ENCODE measurements around the gene IQSEC1.

IQSEC1 gene

GRCh38 chr3:13062647-13063046 lies 10.6 kb downstream of the IQSEC1 start:
- H3K36me3 ChIP-seq (ENCODE audit: control insufficient read depth, insufficient read depth, low read length, severe bottlenecking), result no peaks in the 10 kb centered on the region
- DNase-seq (ENCODE audit: low read depth), result no peak

GRCh38 chr3:13060341-13060910 lies 12.8 kb downstream of the IQSEC1 start:
- no peaks in the 10 kb centered on the region for H3K9me3 ChIP-seq (ENCODE audit: control insufficient read depth, low read length)
- DNase-seq (ENCODE audit: low read depth), result no peak
- H3K4me3 ChIP-seq (ENCODE audit: low read length), result no peak overlapping the region
- H3K9ac ChIP-seq (ENCODE audit: low read length), result no peak overlapping the region
- no peaks in the 10 kb centered on the region for H3K36me3 ChIP-seq (ENCODE audit: control insufficient read depth, insufficient read depth, low read length, severe bottlenecking)
- H3K4me1 ChIP-seq (ENCODE audit: control insufficient read depth, insufficient read depth, low read length), result no peaks in the 10 kb centered on the region
- H3K27me3 ChIP-seq (replicated peaks; ENCODE audit: control insufficient read depth, insufficient read depth, low read length), result peaks cover 48% of the 10 kb centered on the region

More at GRCh38 chr3:13062647-13063046, 10.6 kb downstream of the IQSEC1 start:
- H3K9me3 ChIP-seq (ENCODE audit: control insufficient read depth, low read length), result no peaks in the 10 kb centered on the region
- H3K9ac ChIP-seq (ENCODE audit: low read length), result no peak overlapping the region
- H3K4me3 ChIP-seq (ENCODE audit: low read length), result no peak overlapping the region
- no peaks in the 10 kb centered on the region for H3K4me1 ChIP-seq (ENCODE audit: control insufficient read depth, insufficient read depth, low read length)
- H3K27me3 ChIP-seq (replicated peaks; ENCODE audit: control insufficient read depth, insufficient read depth, low read length), result peaks cover 31% of the 10 kb centered on the region

GRCh38 chr3:13058346-13059120 lies 14.7 kb downstream of the IQSEC1 start:
- Histone ChIP-seq H3K36me3 (ENCODE audit: control insufficient read depth, insufficient read depth, low read length, severe bottlenecking) (no peaks in the 10 kb centered on the region), H3K9ac (ENCODE audit: low read length) (no peak overlapping the region), H3K4me1 (ENCODE audit: control insufficient read depth, insufficient read depth, low read length) (no peaks in the 10 kb centered on the region), H3K9me3 (ENCODE audit: control insufficient read depth, low read length) (no peaks in the 10 kb centered on the region), H3K4me3 (ENCODE audit: low read length) (no peak overlapping the region), H3K27me3 (replicated peaks; ENCODE audit: control insufficient read depth, insufficient read depth, low read length) (peaks cover 56% of the 10 kb centered on the region)
- DNase-seq (ENCODE audit: low read depth), result no peak

GRCh38 chr3:13057282-13058040 lies 15.8 kb downstream of the IQSEC1 start:
- Histone ChIP-seq H3K4me1 (ENCODE audit: control insufficient read depth, insufficient read depth, low read length) (no peaks in the 10 kb centered on the region), H3K9ac (ENCODE audit: low read length) (no peak overlapping the region), H3K27me3 (replicated peaks; ENCODE audit: control insufficient read depth, insufficient read depth, low read length) (peaks cover 60% of the 10 kb centered on the region), H3K36me3 (ENCODE audit: control insufficient read depth, insufficient read depth, low read length, severe bottlenecking) (no peaks in the 10 kb centered on the region), H3K4me3 (ENCODE audit: low read length) (no peak overlapping the region), H3K9me3 (ENCODE audit: control insufficient read depth, low read length) (no peaks in the 10 kb centered on the region)
- DNase-seq (ENCODE audit: low read depth), result no peak

GRCh38 chr3:13055634-13056033 lies 17.6 kb downstream of the IQSEC1 start:
- Histone ChIP-seq H3K4me1 (ENCODE audit: control insufficient read depth, insufficient read depth, low read length) (no peaks in the 10 kb centered on the region), H3K27me3 (replicated peaks; ENCODE audit: control insufficient read depth, insufficient read depth, low read length) (peaks cover 53% of the 10 kb centered on the region), H3K4me3 (ENCODE audit: low read length) (no peak overlapping the region), H3K9ac (ENCODE audit: low read length) (no peak overlapping the region), H3K36me3 (ENCODE audit: control insufficient read depth, insufficient read depth, low read length, severe bottlenecking) (no peaks in the 10 kb centered on the region), H3K9me3 (ENCODE audit: control insufficient read depth, low read length) (no peaks in the 10 kb centered on the region)
- no peak for DNase-seq (ENCODE audit: low read depth)

- peaks cover 52% of the 10 kb centered on the region for H3K27me3 ChIP-seq (replicated peaks; ENCODE audit: control insufficient read depth, insufficient read depth, low read length)
- H3K4me1 ChIP-seq (ENCODE audit: control insufficient read depth, insufficient read depth, low read length), result no peaks in the 10 kb centered on the region
- no peak overlapping the region for H3K9ac ChIP-seq (ENCODE audit: low read length)
- H3K9me3 ChIP-seq (ENCODE audit: control insufficient read depth, low read length), result no peaks in the 10 kb centered on the region
- H3K36me3 ChIP-seq (ENCODE audit: control insufficient read depth, insufficient read depth, low read length, severe bottlenecking), result no peaks in the 10 kb centered on the region
- no peak overlapping the region for H3K4me3 ChIP-seq (ENCODE audit: low read length)
- no peak for DNase-seq (ENCODE audit: low read depth)
These were observed 18.6 kb downstream of the IQSEC1 start for GRCh38 chr3:13054341-13055285.

- peaks cover 52% of the 10 kb centered on the region for H3K27me3 ChIP-seq (replicated peaks; ENCODE audit: control insufficient read depth, insufficient read depth, low read length)
- no peaks in the 10 kb centered on the region for H3K36me3 ChIP-seq (ENCODE audit: control insufficient read depth, insufficient read depth, low read length, severe bottlenecking)
- no peaks in the 10 kb centered on the region for H3K4me1 ChIP-seq (ENCODE audit: control insufficient read depth, insufficient read depth, low read length)
- H3K9ac ChIP-seq (ENCODE audit: low read length), result no peak overlapping the region
- no peak for DNase-seq (ENCODE audit: low read depth)
- H3K9me3 ChIP-seq (ENCODE audit: control insufficient read depth, low read length), result no peaks in the 10 kb centered on the region
- H3K4me3 ChIP-seq (ENCODE audit: low read length), result no peak overlapping the region
These were observed 19.3 kb downstream of the IQSEC1 start for GRCh38 chr3:13053893-13054292.

GRCh38 chr3:13053420-13053819 lies 19.8 kb downstream of the IQSEC1 start:
- no peaks in the 10 kb centered on the region for H3K4me1 ChIP-seq (ENCODE audit: control insufficient read depth, insufficient read depth, low read length)
- DNase-seq (ENCODE audit: low read depth), result no peak

GRCh38 chr3:13052191-13052820 lies 20.9 kb downstream of the IQSEC1 start:
- Histone ChIP-seq H3K4me3 (ENCODE audit: low read length) (no peak overlapping the region), H3K4me1 (ENCODE audit: control insufficient read depth, insufficient read depth, low read length) (no peaks in the 10 kb centered on the region), H3K9ac (ENCODE audit: low read length) (no peak overlapping the region), H3K36me3 (ENCODE audit: control insufficient read depth, insufficient read depth, low read length, severe bottlenecking) (no peaks in the 10 kb centered on the region), H3K27me3 (replicated peaks; ENCODE audit: control insufficient read depth, insufficient read depth, low read length) (peaks cover 54% of the 10 kb centered on the region), H3K9me3 (ENCODE audit: control insufficient read depth, low read length) (no peaks in the 10 kb centered on the region)
- no peak for DNase-seq (ENCODE audit: low read depth)

More at GRCh38 chr3:13053420-13053819, 19.8 kb downstream of the IQSEC1 start:
- Histone ChIP-seq H3K9me3 (ENCODE audit: control insufficient read depth, low read length) (no peaks in the 10 kb centered on the region), H3K27me3 (replicated peaks; ENCODE audit: control insufficient read depth, insufficient read depth, low read length) (peaks cover 52% of the 10 kb centered on the region), H3K9ac (ENCODE audit: low read length) (no peak overlapping the region), H3K4me3 (ENCODE audit: low read length) (no peak overlapping the region), H3K36me3 (ENCODE audit: control insufficient read depth, insufficient read depth, low read length, severe bottlenecking) (no peaks in the 10 kb centered on the region)

- H3K4me1 ChIP-seq (ENCODE audit: control insufficient read depth, insufficient read depth, low read length), result no peaks in the 10 kb centered on the region
- H3K27me3 ChIP-seq (replicated peaks; ENCODE audit: control insufficient read depth, insufficient read depth, low read length), result peaks cover 54% of the 10 kb centered on the region
- H3K36me3 ChIP-seq (ENCODE audit: control insufficient read depth, insufficient read depth, low read length, severe bottlenecking), result no peaks in the 10 kb centered on the region
- H3K9me3 ChIP-seq (ENCODE audit: control insufficient read depth, low read length), result no peaks in the 10 kb centered on the region
- DNase-seq (ENCODE audit: low read depth), result no peak
- H3K4me3 ChIP-seq (ENCODE audit: low read length), result no peak overlapping the region
- no peak overlapping the region for H3K9ac ChIP-seq (ENCODE audit: low read length)
These were observed 21.6 kb downstream of the IQSEC1 start for GRCh38 chr3:13051581-13051980.
